IMR-90 (cell line): ENCODE results near the gene HKDC1.
A peak's percentile ranks its signal among the peaks of the same experiment; 100 is the strongest.

Source experiments
- CHD1 ChIP-seq: IDR thresholded peaks from 2 replicates; pipeline ENCODE4 v1.6.1; 2012; ENCODE audit warnings: low read depth, low read length, improper control_type of control experiment
- FOS ChIP-seq: fragments of 150-350 bp; IDR thresholded peaks from 2 replicates; pipeline ENCODE4 v1.6.1; 2016; ENCODE audit warnings: low read depth, low read length
- MAFK ChIP-seq: IDR thresholded peaks from 2 replicates; pipeline ENCODE4 v1.6.1; 2012; ENCODE audit warnings: low read depth, low read length, improper control_type of control experiment
- MAZ ChIP-seq: IDR thresholded peaks from 2 replicates; pipeline ENCODE4 v1.6.1; 2012; ENCODE audit warnings: low read depth, mild to moderate bottlenecking, low read length, improper control_type of control experiment, moderate library complexity, borderline replicate concordance
- MXI1 ChIP-seq: IDR thresholded peaks from 2 replicates; pipeline ENCODE4 v1.6.1; 2012; ENCODE audit warnings: low read depth, mild to moderate bottlenecking, low read length, moderate library complexity, borderline replicate concordance
- POLR2A ChIP-seq: IDR thresholded peaks from 2 replicates; pipeline ENCODE4 v1.6.1; 2012; ENCODE audit warnings: mild to moderate bottlenecking, low read depth, low read length
- RAD21 ChIP-seq: IDR thresholded peaks from 2 replicates; pipeline ENCODE4 v1.6.1; 2012; ENCODE audit warnings: low read length, improper control_type of control experiment
- RFX5 ChIP-seq: IDR thresholded peaks from 2 replicates; pipeline ENCODE4 v1.8.0; 2012; ENCODE audit warnings: low read depth, mild to moderate bottlenecking, low read length, moderate library complexity
- SMC3 ChIP-seq: fragments of 150-350 bp; IDR thresholded peaks from 2 replicates; pipeline ENCODE4 v1.6.1; 2016; ENCODE audit warnings: low read depth, mild to moderate bottlenecking, antibody characterized with exemption, low read length, moderate library complexity
- TF ChIP-seq, protein P1 (sequence below): conservative IDR thresholded peaks from 2 replicates; pipeline ENCODE4 v1.5.1; 2012; ENCODE audit warnings: mild to moderate bottlenecking, low read depth, low read length, improper control_type of control experiment
- TF ChIP-seq, protein P2 (sequence below): fragments of 150-350 bp; IDR thresholded peaks from 2 replicates; pipeline ENCODE4 v1.6.1; 2016; ENCODE audit warnings: low read depth, mild to moderate bottlenecking, low read length, moderate library complexity, borderline replicate concordance

DNA sequence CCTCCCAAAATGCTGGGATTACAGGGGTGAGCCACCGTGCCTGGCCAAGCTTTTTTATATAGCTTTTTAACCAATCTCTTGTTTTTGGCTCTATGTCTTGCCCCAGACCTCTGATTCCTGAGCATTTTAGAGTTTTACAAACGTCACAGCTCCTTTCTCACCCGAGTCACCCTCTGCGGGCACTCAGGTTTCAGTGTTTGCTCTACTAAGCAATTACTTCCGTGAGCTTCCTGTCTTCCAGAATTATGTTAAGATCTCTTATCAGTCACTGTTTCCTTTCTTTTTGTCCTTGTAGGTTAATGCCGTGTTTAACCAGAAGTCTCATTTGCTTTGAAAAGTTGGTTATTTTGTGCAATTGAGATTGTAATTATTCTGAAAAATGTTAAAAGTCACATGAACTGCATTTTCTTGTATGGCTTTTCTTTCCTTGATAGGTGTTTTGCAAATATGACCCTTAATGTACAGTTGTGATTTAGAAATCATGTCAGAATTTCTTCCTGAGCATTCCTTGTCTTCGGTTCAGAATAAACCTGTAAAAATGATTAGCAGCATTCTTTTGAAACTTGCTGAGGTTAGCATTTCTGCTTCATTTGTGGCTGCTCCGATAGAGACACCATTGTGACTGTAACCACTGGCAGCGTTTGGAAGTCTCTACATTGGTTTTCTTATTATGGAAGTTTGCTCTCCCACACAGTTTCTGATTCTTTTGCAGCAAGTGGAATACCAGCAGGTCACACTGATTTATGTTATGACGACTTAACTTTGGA, 4.5 kb upstream of the HKDC1 start:
- TF ChIP-seq, protein P1, sequence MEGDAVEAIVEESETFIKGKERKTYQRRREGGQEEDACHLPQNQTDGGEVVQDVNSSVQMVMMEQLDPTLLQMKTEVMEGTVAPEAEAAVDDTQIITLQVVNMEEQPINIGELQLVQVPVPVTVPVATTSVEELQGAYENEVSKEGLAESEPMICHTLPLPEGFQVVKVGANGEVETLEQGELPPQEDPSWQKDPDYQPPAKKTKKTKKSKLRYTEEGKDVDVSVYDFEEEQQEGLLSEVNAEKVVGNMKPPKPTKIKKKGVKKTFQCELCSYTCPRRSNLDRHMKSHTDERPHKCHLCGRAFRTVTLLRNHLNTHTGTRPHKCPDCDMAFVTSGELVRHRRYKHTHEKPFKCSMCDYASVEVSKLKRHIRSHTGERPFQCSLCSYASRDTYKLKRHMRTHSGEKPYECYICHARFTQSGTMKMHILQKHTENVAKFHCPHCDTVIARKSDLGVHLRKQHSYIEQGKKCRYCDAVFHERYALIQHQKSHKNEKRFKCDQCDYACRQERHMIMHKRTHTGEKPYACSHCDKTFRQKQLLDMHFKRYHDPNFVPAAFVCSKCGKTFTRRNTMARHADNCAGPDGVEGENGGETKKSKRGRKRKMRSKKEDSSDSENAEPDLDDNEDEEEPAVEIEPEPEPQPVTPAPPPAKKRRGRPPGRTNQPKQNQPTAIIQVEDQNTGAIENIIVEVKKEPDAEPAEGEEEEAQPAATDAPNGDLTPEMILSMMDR = no peak
- no peak for TF ChIP-seq POLR2A
- TF ChIP-seq RAD21 = no peak
- TF ChIP-seq, protein P2, sequence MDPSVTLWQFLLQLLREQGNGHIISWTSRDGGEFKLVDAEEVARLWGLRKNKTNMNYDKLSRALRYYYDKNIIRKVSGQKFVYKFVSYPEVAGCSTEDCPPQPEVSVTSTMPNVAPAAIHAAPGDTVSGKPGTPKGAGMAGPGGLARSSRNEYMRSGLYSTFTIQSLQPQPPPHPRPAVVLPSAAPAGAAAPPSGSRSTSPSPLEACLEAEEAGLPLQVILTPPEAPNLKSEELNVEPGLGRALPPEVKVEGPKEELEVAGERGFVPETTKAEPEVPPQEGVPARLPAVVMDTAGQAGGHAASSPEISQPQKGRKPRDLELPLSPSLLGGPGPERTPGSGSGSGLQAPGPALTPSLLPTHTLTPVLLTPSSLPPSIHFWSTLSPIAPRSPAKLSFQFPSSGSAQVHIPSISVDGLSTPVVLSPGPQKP = no peak
- no peak for TF ChIP-seq RFX5
- TF ChIP-seq FOS = no peak
- TF ChIP-seq MXI1 = no peak
- TF ChIP-seq MAZ = no peak
- TF ChIP-seq CHD1 = no peak
- TF ChIP-seq SMC3 = no peak
- peak; percentile 93 for TF ChIP-seq MAFK
